ENCODE data around the gene MTA3. TPM values are rescaled to one million over a fixed set of nuclear protein-coding genes. Genes with fewer than 3 reads are reported as not detected.
A peak's percentile ranks its signal among the peaks of the same experiment; 100 is the strongest.
"Not testable (repeated sequence)": the region's sequence is repeated elsewhere in the genome, so short reads cannot be mapped to it uniquely, and the experiment has no call there.

The MTA3 gene
- 6.7 TPM for total RNA-seq

DNA sequence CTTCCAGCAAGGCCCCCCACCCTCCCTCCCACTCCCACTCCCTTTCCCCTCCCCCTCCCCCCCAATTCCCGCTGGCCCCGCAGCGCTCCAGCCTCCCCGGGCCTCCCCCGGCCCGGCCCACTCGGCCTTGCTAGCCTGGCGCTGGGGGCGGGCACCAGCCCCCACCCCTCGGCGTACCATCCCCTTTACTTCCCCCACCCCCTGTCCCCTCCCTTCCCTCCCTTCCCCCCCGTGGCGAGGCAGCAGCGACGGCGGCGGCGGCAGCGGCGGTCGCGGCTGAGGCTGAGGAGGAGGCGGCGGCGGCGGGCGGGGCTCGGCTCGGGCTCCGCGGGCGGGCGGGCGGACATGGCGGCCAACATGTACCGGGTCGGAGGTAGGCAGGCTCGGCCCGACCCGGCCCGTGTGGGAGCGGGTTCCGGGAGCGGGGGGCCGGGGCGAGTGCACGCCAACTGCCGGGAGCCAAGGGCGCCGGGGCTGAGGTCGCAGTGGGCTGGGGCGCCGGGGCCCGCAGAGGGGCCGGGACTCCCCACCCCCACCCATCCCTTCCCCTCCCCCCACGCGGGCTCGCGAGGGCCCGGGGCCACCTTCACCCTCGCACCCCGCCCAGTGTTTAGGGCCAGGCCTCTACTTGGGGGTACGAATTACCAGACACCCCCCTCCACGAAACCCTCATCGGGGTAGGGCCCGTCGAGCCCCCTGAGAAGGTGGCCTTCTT, at the start of gene MTA3:
TSS of gene MTA3 (plus strand) at position 232 of the 715 bp plus-strand sequence. CDS start at position 346, 114 bp downstream.
- DNase-seq (ENCODE audit: low spot score), result peak; percentile 61

DNA sequence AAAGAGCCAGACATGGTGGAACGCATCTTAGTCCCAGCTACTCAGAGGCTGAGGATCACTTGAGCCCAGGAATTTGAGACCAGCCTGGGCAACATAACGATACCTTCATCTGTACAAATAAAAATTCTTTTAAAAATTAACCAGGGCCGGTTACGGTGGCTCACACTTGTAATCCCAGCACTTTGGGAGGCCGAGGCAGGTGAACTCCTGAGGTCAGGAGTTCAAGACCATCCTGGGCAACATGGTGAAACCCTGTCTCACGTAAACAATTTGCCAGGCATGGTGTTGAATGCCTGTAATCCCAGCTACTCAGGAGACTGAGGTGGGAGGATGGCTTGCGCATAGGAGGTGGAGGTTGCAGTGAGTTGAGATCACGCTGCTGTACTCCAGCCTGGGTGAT, 48.8 kb upstream of the MTA3 start:
- no peak for ATAC-seq
- DNase-seq (ENCODE audit: low spot score), result no peak

More for the DNA sequence above, at the start of gene MTA3:
- peak; percentile 90 for ATAC-seq

DNA sequence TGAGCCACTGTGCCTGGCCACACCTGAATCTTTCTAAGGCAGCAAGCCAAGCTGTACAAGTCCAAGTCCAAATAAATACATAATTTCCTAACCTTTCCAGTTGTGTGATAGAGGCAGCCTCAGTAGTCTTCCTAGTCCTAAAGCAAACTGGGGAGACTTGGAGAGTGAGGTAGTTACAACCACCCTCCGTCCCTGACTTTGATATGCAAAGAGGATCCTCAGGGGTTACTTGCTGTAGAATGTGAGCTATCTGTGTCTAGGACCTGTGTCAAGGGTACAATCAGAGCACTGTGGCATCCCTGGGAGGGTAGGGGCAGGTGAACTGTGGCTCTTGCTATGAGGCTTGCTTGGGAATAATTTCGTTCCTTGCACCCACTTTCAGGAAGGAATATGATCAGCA, 46.4 kb upstream of the MTA3 start:
- no peak for ATAC-seq
- DNase-seq (ENCODE audit: low spot score), result no peak

DNA sequence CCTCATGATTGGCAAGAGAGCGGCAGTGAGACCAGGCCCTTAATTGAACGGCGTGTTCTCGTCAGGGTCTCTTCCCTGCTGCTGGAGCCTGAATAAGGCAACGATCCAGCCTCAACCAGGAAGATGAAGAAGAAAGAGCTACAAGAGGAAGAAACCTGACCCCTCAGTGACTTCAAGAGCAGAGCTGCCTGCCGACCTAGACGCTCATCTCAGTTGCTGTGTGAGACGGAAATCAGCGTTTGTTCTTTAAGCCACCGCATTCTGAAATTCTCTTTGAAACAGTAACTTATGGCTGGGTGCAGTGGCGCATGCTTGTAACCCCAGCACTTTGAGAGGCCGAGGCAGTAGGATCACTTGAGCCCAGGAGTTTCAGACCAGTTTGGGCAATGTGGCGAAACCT, 45.1 kb upstream of the MTA3 start:
- no peak for ATAC-seq
- DNase-seq (ENCODE audit: low spot score), result no peak

DNA sequence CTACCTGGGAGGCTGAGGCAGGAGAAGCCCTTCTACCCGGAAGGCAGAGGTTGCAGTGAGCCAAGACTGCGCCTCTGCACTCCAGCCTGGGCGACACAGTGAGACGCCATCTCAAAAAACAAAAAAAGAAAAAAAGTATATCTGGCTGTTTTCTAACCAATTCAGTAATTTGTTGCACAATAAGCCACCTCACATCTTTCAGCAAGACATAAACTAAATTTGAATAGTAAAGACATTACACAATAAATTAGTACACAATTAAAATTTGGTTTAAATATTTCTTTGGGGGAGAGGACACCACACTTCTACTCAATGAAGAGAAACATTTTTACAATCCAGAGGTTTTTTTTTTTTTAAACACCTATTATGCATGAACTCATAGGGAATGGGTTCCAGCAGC, 36.0 kb upstream of the MTA3 start:
- no peak for ATAC-seq
- DNase-seq (ENCODE audit: low spot score), result no peak

DNA sequence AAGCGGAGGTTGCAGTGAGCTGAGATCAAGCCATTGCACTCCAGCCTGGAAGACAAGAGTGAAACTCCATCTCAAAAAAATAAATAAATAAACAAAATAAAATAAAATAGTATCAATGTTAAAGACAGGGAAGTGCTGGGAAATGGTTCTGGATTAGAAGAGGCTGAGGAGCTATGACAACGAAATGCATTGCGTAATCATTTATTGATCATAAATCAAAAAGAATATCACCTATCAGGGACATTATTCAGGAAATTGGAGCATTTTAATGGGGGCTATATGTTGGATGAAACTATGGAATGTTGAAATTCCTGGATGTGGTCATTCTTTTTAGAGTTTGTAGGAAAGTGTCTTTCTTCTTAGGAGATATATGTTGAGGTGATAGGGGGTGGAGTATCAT, 30.9 kb upstream of the MTA3 start:
- no peak for ATAC-seq

DNA sequence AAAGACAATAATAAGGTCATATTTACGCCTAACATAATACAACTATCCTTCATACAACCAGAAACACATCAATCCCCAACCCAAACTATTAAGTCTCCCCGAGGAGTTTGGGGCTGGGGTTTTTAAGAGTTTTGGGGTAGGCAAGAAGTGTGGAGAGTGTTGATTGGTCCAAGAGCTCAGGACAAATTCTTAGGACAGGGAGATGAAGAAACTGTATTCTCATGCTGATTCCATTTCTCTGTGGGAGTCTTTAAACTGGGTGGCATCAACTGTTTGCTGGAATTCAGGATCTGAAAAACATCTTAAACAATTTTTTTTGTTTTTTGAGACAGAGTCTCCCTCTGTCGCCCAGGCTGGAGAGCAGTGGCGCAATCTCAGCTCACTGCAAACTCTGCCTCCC, 25.6 kb upstream of the MTA3 start:
- DNase-seq (ENCODE audit: low spot score) (no peak), ATAC-seq (no peak)

More for the DNA sequence above, 30.9 kb upstream of the MTA3 start:
- DNase-seq (ENCODE audit: low spot score), result no peak

DNA sequence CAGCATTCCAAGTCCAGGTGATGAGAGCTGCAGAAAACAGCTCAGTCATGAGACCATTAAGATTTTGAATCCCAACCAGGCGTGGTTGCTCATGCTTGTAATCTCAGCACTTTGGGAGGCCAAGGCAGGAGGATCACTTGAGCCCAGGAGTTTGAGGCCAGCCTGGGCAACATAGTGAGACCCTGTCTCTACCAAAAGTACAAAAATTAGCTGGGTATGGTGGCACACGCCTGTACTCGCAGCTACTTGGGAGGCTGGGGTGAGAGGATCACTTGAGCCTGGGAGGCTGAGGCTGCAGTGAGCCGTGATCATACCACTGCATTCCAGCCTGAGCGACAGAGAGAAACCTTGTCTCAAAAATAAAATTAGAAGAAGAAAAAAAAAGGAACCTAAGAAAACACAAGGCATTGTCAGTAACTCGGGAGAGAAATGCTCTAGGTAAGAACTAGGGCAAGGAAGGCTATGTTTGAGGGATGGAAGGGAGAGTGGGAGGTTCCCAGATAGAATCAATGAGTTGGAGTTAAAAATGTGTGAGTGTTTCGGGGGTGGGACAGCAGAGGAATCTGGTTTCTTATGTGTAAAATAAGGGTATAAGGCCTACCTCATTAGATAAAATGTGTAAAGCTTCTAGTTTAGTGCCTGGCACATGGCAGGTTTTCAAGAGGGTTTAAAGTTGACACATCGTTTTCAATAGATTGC, 23.3 kb upstream of the MTA3 start:
- ATAC-seq (no peak), DNase-seq (ENCODE audit: low spot score) (no peak)

DNA sequence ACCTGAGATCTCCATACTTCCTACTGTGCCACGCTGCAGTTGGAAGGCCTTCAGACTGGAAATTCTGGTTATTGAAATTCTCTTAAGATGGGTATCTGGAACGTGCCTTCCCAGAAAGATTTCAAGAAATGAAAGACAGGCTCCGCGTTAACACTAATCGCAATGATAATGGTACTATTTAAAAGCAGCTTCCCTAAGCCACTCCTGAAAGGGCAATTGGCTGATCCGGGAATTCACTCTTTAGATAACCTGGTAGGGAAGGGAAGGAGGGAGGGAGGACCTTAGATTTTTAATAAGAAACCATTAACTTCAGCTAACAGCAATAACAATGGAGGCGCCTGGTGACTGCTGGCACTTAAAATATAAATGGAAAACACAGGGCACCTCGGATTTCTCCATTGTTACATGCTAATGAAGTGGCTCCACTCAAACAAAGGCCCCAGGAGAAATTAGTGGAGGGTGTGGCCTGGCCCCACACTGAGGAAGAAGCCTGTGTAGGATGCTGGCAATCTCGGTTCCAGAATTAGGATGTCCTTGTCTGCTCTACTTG, 22.5 kb upstream of the MTA3 start:
- ATAC-seq (no peak), DNase-seq (ENCODE audit: low spot score) (no peak)

DNA sequence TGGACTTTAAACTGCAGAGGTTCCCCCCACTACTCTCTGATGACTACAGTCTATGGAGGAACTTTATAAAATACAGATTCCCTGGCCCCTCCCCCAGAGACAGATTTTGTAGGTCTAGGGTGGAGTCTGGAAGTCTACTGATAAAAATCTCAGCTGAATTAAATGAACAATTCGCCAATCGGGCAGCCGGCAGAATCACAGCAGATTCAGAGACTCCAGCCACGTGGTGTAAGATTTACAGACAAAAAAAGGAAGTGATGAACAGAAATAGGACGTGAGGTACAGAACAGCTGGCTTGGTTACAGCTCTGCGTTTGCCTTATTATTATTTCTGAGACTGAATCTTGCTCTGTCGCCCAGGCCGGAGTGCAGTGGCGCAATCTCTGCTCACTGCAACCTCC, 21.4 kb upstream of the MTA3 start:
- no peak for ATAC-seq

DNA sequence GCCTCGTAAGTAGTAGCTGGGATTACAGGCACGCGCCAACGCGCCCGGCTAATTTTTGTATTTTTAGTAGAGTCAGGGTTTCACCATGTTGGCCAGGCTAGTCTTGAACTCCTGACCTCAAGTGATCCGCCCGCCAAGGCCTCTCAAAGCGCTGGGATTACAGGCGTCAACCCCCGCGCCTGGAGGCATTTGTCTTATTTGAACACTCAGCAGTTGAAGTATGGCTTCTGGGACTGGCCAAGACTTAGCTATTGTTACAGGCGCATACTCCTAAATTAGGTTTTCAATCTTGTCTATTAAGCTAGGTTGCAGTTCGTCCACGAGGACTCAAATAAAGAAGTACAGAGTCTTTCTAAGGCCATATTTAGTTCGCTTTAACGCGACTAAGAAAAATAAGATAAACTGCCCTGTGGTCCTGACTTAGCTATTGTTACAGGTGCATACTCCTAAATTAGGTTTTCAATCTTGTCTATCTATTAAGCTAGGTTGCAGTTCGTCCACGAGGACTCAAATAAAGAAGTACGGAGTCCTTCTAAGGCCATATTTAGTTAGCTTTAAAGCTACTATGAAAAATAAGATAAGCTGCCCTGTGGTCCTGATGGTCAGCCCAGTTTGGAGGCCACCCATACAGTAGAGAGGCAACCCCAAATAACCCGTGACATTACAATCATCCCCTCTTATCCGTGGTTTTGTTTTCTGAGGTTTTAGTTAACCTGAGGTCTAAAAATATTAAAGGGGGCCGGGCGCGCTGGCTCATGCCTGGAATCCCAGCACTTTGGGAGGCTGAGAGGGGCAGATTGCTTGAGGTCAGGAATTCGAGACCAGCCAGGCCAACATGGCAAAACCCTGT, 20.8 kb upstream of the MTA3 start:
- ATAC-seq, result no peak
- no peak for DNase-seq (ENCODE audit: low spot score)

More for the DNA sequence above, 21.4 kb upstream of the MTA3 start:
- DNase-seq (ENCODE audit: low spot score), result no peak

DNA sequence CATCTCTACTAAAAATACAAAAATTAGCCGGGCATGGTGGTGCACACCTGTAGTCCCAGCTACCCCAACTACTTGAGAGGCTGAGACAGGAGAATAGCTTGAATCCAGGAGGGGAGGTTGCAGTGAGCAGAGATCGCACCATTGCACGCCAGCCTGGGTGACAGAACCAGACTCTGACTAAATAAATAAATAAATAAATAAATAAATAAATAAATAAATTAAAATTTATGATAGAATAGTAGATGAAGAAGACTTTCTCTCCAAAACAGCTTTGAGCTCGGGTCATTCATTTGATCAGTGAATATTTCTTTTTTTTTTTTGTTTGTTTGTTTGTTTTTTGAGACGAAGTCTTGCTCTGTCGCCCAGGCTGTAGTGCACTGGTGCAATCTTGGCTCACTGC, 17.6 kb upstream of the MTA3 start:
- ATAC-seq (no peak), DNase-seq (ENCODE audit: low spot score) (no peak)

DNA sequence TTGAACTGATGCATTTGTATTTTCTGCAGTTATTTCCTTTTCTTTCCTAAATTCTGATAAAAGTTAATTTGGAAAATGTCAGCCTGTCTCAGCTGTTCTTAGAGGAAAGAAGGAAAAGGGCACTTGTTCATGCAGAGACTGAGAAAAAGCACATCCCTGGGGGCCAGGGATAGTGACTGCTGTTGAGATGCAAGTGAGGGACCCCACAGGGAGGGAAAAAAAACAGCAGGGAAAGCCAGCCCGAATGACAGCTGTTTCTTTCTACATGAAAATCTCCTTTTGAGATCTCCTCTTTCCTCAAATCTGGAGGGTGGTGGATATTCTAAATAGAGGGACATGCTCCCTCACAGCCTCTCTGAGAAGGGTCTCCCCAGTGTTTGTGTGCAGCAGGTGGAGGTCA, 14.0 kb upstream of the MTA3 start:
- ATAC-seq (no peak), DNase-seq (ENCODE audit: low spot score) (no peak)

DNA sequence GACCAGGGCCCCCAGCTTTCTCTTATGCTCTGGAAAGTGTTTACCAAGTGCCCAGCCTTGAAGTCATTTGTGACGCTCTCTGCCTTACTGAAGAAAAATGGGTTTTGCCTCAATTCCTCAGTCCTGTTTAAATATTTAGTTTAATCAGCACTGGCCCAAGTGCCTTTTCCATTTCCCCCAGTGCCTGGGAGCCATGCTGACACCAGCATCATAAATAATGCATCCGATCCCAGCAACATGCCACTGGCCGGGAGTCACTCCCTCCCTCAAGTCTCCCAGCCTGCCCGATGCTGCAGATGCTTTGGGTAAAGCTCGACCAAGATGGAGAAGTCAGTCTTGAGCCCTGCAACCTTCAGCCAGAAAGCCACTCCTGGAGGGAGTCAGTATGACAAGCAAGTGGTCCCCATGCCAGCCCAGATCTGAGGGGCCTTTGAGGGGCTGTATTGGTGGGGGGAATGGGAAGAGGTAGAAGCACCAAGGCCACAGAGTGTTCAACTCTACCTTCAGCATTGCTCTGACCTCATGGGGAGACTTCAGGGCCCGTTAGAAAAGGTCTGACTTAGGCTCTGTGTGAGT, 12.0 kb upstream of the MTA3 start:
- DNase-seq (ENCODE audit: low spot score), result no peak
- ATAC-seq, result no peak

DNA sequence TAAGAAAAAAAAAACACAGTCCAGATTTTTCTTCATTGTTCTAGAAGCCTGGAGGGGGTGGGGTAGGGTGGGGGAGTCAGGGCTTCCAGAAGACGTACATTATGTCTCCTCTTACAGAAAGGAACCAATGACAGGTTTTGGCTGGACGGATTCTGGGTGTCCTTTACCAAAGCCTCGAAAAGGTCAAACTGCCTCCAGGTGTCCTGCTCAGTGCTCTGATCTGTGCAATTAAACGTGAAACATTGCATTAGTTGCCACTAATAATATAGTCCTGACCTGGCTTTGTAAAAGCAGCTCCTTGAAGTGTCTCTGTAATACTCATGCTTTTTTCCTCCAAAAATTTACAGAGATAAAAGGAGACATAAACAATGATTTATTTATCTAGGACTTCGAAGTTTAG, 11.1 kb upstream of the MTA3 start:
- no peak for ATAC-seq
- no peak for DNase-seq (ENCODE audit: low spot score)

DNA sequence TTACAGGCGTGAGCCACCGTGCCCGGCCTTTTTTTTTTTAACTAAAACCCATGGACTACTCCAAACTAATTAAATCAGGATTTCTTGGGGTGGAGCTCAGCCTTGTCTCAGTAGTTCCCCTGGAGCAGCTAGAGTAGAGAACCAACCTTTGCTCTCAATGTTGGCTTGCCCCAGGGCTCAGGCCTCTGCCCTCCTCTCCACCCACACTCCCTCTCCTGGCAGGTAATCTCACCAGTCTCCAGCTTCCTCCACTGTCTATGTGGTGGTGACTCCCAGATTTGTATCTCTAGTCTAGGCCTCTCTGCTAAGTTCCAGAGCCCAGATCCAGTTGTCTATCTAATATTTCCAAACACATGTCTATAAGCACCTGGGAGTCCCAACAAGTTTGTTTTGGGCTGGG, 9.6 kb upstream of the MTA3 start:
- DNase-seq (ENCODE audit: low spot score), result peak; percentile 54
- peak; percentile 95 for ATAC-seq

DNA sequence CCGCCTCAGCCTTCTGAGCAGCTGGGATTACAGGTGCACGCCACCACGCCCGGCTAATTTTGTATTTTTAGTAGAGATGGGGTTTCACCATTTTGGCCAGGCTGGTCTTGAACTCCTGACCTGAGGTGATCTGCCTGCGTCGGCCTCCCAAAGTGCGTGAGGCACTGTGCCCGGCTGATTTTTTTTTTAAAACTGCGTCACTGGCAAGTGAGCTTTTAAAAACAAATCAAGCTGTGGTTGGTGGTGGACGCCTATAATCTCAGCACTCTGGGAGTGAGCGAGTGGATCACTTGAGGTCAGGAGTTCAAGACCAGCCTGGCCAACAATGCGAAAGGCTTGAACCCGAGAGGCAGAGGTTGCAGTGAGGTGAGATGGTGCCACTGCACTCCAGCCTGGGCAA, 8.3 kb upstream of the MTA3 start:
- not testable (repeated sequence) for DNase-seq (ENCODE audit: low spot score); ATAC-seq

DNA sequence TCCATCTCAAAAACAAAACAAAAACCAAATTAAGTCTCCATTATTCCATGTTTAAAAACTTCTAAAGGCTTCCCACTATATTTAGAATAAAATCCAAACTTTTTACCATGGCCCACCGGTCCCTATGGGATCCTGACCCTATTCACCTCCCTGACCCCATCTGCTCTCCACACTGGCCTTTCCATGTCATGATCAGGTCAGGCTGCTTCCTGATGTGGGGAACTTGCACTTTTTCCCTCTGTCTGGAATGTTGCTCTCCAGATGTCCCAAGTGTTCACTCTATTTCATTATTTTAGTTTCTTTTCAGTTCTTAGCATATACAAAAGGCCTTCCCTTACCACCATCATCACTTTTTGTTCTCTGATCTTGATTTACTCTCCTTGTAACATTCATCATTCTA, 7.5 kb upstream of the MTA3 start:
- ATAC-seq (no peak), DNase-seq (ENCODE audit: low spot score) (no peak)

DNA sequence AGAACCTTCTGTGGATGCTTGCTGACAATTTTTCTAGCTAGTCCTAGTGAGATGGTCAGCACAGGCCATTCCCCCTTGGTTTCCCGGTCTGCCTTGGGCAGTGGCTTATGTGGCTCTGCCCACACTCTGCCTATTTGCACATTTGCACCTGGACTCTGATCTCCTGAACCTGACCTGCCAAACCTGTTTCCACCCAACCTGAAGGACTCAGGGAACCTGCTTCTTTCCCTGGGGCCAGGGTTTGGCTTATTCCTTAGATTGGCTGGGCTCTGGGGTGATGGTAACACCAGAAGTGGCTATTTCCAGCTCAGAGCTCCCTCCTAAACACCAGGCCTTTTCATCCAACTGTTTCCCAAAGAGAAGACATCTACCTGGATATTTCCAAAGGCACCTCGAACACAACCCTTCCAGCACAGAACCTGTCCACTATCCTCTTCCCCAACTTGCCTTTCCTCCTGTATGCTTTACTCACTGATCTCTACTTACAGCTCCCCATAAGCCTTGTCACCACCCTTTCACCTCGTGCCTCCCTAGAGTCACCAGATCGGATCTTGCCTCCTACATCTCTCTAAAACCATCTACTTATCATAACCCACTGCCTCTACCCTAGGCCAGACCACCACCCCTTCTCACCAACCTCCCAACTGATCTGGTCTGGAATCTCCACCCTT, 5.8 kb upstream of the MTA3 start:
- ATAC-seq (peak; percentile 86), DNase-seq (ENCODE audit: low spot score) (peak; percentile 57)

DNA sequence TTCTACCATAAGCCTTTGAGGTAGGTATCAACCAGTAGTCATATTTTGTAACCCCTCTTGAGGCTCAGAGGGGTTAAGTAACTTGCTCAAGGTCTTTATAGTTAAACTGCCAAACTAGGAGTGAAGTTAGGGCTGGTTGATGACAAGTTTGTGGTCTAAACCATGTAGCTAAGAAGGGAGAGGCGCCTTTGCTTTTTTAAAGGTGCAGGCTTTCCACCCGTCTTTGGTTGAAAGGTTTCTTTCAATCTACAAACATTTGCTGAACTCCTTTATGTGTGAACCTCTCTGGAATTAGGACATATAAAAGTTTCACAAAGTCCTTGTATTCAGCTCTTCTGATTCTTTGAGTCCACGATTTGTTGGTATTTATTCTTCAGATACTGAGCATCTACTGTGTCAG, 2.4 kb upstream of the MTA3 start:
- DNase-seq (ENCODE audit: low spot score) (no peak), ATAC-seq (no peak)

Data from left lobe of liver (tissue), 2 donors.